ENCODE data around the gene CC2D2A.

CC2D2A gene

DNA sequence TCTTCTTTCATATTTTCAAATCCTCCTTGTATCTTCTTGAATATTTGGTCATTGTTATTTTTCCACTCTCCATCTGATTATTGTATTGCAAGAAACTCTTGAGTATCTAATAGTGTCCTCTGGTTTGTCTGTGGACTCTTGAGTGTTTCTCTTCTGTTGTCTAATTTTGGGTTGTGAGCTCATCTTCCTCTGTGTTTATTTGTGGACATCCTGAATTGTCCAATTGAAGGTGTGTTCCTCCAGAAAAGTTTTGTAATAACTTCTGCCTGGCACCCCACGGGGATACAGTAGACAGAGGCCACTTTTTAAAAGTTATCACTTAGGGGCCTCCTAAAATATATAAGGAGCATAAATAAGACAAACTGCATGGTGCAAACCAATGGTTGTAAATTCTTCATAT, 3.1 kb upstream of the CC2D2A start:
- no peak for DNase-seq (ENCODE audit: low spot score)

DNA sequence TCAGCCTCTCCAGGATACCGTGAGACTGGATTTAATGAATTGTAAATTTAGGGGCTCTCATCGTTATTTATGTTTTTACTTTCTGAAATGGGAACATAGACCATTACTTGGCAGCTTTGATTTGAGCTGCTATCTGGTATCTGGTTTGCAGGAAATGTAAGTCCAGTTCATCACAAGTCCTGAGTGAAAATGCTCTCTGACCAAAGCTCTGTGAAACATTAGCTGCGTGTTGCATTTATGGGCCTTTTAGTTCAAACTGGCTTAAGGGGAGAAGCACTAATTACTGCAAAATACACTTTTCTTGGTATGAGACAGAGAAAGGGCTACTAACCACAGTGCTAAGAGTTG, 420 bp downstream of the CC2D2A start:
- DNase-seq (ENCODE audit: low spot score), result no peak

DNA sequence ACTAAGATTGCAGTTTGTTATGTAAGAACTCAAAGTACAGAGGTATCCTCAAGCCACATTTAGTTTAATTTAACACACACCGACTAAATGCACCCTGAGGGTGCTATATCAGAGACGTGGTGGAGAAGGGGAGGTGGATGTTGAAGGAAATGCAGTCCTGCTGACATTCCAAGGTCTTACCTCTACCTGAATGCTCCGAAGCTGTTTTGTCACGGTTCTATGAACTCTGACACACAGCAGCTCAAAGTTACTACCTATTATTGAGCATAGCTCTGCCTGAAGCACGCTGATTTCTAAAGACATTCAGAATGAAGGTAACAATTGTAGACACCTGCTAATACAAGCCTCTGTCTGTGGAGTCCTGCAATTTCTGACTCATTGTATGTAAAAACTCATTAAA, 6.7 kb downstream of the CC2D2A start:
- no peak for DNase-seq (ENCODE audit: low spot score)

DNA sequence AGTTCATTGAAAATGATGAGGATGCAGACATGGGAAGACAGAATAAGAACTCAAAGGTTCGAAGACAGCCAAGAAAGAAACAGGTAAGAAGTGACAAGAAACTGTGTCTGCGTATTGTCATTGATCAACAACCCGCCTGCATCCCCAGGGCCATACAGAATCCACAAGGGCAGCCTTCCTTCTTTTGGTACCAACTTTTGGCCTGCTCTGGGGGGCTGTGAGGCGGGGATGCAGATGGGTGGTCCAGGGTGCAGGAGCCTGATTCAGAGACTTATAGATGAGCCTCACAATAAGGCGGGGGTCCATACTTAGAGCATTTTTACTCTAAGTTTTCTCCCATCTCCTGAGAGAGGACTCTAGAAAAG, 9.0 kb downstream of the CC2D2A start:
- no peak for DNase-seq (ENCODE audit: low spot score)

DNA sequence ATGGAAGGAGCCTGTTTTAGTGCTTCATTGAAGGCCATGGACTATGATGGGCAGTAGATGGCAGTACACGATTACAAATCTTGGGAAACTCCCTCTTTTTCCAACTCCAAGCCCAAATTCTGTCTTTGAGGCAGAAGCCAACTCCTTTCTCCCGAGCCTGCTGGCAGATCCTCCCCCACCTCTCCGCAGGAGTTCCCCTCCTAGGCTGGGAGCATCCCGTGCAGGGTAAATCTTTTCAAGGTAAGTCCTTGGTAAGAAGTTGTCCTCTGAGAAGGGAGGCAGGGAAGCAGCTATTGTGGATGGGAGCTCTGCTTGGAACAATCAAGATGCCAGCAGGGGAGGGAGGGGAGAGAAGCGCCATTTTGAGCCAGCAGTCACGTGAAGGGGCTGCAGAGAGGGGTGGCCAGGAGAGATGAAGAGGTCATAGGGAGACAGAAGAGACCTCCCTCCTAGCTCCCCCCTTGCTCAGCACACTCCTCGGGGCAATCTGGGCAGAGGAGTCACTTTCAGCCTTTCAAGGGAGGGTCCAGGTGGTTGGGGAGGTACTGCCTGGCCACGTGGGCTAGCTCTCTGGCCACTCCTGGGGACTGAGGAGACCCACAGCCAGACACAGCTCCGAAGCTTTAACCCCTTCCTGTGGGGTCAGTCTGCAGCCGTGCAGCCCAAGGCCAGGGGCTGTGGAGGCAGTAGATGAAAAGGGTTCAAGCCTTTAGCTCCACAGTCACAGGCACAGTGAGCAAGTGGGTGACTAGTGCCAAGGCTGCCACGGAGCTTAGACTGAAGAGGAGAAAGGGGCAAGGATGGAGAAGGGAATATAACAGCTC, 9.6 kb downstream of the CC2D2A start:
- DNase-seq (ENCODE audit: low spot score), result no peak

DNA sequence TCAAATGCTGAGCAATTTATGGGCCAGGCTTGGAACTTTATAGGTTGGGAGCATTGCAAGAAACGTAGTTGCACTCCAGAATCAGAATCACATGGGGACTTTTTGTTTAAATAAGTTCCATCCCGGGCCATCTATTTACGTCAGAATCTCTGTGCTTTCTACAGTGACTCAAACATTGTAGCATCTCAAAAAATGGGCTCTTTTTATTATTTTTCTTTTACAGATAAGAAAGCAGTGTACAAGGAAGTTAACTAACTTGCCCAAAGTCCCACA, 10.2 kb downstream of the CC2D2A start:
- DNase-seq (ENCODE audit: low spot score), result no peak

DNA sequence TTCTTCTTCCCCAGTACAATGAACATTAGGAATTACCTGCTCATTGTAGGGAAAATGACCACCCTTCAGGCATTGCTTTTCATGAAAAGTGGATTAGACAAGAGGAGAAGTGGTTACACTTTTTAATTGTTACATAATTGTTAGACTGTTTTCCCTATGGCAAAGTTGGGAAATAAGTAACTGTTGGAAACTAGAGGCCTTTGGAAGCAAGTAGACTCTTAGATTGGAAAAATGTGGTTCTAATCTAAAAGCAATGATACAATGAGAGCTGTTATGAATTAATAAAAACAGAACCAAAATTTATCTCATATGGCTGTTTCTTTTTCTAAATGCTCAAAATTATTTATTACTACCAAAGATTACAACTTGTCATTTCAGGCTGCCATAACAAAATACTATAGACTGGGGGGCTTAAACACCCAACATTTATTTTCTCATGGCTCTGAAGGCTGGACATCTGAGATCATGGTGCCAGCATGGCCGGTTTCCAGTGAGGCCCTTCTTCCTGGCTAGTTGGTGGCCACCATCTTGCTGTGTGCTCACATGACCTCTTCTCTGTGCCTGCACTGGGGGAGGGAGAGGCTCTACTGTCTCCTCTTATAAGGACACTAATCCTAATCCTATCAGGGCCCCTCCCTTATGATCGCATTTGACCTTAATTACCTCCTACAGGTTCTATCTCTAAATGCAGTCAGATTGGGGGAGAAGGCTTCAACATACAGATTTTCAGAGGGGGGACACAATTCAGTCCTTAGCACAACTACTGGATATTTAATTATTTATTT, 12.5 kb downstream of the CC2D2A start:
- DNase-seq (ENCODE audit: low spot score), result no peak

DNA sequence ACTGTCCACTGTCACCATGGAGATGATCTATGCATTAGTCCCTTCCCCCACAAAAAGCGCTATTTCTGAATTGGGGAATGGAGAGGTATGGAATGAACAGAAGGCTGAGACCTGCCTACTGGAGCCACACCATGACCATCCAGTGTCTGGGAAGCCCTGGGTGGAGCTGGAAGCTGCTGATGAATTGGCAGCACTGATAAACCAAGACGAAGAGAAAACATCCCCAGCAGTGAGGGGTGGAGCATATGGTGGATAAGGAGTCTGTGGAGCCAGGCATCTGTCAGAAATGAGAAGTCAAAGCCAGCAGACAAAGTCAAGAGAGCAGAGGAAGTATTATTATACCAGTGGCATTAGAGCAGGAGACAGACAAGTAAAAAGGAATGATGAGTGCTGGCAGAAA, 13.2 kb downstream of the CC2D2A start:
- no peak for DNase-seq (ENCODE audit: low spot score)

DNA sequence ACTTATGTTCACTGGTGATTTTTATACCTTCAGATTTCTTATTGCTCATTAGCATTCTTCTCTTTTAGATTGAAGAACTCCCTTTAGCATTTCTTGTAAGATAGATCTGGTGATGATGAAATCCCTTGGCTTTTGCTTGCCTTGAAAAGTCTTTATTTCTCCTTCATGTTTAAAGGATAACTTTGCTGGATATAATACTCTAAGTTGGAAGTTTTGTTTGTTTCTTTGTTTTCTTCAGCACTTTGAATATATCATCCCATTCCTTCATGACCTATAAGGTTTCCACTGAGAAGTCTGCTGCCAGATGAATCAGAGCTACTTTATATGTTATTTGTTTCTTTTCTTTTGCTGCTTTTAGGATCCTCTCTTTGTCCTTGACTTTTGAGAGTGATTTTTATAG, 18.5 kb downstream of the CC2D2A start:
- no peak for DNase-seq (ENCODE audit: low spot score)

DNA sequence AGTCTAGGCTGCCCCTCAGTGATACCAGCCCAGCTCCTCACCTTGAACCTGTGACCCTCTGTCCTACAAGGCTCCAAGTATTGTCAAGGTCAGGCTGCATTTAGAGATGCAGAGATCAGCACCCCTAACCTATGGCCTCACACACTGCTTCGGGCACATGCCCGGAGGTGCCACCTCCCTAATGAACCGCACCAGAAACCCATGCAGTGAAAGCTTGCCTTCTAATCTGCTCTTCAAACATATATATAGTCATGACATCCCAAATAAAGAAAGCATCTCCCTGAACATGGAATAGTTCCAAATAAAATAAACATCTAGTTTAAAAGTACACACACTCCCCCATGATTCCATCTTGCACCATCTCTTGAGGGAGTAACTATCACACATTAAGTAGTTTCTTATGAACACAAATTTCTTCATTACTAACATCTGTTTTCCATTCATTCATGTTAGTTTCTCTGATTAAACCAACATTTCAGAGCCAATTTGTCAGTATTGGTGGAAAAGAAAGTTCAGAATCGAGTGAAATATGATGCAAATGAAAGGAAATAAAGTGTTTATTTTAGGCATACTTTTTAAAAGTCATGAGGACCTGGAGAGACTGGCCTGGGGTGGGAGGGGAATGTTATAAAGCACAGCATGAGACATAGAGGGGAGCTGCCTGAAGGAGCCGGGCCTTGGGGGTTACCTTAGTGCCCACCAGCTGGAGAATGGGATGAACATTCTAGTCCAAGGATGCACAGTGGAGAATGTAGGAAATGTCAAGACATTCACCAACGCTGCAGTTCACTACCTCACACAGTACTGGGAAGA, 19.2 kb downstream of the CC2D2A start:
- no peak for DNase-seq (ENCODE audit: low spot score)

DNA sequence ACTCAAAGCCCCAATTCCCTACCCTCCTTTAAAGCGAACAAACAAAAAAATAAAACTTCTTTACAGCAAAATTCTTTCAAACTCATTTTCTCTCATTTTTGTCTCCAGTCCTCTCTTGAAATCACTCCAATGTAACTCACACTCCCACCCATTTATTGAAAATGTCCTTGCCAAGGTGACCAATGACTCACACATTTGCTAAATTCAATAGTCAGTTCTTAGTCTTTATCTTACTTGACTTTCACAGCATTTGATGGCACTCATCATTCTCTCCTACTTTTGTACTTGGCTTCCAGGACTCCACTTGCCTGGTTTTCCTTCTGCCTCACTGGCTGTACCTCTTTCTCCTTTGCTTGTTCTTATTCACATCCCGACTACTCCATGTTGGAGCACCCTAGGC, 19.9 kb downstream of the CC2D2A start:
- no peak for DNase-seq (ENCODE audit: low spot score)

DNA sequence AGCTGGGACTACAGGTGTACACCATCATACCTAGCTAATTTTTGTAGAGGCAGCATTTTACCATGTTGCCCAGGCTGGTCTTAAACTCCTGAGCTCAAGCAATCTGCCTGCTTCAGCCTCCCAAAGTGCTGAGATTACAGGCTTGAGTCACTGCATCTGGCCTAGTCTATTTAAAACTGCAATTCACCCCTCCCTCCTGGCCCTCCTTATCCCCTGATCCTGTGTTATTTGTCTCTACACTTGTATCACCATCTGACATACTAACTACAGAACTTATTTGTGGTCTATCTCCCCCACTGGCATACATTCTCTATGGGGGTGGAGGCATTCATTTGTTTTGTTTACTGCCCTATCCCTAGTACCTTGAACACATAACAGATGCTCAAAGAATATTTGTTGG, 23.7 kb downstream of the CC2D2A start:
- no peak for DNase-seq (ENCODE audit: low spot score)

DNA sequence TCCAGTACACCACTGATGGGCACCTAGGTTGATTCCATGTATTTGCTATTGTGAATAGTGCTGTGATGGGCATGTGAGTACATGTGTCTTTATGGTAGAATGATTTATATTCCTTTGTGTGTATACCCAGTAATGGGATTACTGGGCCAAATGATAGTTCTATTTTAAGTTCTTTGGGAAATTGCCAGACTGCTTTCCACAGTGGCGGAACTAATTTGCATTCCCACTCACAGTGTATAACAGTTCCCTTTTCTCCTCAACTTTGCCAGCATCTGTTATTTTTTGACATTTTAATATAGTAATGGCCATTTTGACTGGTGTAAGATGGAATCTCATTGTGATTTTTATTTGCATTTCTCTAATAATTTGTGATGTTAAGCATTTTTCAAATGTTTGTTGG, 25.9 kb downstream of the CC2D2A start:
- DNase-seq (ENCODE audit: low spot score), result no peak

DNA sequence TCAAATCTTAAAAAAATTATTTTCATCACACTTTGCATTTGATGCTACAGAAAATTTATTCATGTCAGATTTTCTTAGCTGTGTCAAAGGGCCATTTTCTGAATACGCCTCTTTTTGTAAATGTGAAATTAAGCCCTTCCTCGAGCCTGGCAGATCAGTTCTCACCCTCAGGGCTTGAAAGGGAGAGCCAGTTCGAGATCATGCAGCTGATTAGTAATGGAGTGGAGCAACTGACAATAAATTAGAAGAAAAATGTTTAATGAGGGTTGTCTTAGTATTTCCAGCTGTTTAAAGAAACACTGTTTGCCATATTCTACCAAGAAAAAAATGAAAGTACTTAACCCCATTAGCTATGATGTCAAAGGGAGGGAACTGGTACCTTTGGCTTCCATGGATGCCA, 28.7 kb downstream of the CC2D2A start:
- no peak for DNase-seq (ENCODE audit: low spot score)

DNA sequence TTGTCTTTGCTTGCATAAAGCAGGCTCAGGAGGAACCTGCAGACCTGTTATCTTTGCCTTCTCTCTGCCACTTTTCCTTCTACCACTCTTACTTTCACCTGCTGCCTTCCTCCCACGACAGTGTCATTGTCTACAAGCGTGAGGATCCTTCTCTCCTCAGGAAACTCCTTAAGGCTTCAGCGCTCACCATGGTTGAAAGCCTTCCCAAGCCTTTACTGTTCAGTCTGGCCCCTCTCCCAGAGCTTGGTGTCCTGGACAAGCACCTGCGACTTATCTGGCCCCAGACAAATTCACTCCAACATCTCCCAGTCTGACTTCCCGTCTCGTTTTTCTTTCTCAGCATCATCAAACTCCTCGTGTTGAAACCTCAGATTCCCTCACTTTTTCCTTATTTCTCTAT, 31.0 kb downstream of the CC2D2A start:
- no peak for DNase-seq (ENCODE audit: low spot score)

DNA sequence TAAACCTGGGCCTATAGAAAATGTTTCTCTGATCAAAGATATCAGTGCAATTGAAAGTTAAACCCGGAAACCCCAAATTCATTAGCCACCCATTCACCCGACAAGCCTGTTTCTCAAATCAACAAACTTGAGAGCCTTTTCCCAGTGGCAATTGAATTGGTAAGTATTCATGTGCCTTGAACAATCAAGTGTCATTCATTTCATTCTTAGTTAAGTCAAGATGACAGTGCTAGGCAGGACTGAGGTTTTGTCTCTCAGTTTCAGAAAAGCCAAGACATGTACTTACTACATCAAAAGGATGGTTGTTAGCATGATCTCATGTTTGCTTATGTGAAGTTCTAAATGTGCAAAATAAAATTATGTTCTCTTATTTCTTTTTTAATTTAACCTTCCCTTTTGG, 32.3 kb downstream of the CC2D2A start:
- DNase-seq (ENCODE audit: low spot score), result no peak

DNA sequence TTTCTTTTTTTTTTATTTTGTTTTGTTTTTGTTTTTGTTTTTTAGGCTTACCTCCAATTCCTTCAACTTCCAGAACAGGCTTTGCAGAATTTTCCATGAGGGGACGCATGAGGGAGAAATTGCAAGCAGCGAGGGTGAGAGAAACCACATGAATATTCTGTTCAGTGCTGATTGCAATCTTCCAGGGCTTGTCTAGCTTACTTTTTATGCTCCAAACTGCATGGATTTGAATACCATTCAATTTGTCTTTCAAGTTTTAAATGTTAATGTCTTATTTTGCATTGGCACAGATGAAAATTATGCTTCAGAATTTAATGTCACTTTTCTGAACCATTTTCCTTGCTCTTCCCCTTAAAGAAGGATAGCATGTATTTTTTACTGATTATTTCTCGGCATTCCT, 32.7 kb downstream of the CC2D2A start:
- DNase-seq (ENCODE audit: low spot score), result no peak

DNA sequence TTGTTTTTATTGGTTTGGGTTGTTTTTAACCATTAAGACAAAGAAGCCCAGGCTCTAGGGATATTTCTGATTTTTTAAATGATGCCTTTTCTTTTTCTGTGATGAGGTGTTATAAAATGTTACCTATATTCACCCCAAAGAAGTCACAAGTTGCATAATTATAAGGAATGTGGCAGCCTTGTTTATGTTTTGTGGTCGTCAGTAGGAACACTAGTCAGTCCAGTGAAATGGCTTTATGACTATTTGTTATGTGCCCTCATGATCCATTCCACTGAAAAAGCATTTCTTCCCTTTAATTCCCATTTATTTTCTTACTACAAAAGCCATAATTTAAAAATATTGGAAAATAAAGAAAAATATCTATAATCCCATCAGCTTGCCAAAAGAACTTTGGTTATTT, 34.4 kb downstream of the CC2D2A start:
- no peak for DNase-seq (ENCODE audit: low spot score)

DNA sequence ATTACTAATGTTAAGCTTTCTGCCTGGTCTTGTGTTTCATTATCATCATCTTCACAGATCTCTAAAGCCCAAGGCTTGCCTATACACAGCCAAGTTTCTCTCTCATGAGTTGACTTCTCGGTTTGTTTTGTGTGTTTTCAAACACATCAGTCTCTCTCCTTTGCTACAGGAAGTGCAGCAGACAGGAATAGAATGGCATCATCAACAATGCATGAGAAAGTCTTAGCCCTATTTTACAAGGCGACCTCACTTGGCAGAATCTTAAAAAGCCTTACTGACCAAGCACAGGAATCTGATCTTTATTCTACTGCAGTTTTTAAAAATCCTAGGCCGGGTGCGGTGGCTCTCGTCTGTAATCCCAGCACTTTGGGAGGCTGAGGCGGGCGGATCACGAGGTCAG, 36.8 kb downstream of the CC2D2A start:
- DNase-seq (ENCODE audit: low spot score), result no peak

DNA sequence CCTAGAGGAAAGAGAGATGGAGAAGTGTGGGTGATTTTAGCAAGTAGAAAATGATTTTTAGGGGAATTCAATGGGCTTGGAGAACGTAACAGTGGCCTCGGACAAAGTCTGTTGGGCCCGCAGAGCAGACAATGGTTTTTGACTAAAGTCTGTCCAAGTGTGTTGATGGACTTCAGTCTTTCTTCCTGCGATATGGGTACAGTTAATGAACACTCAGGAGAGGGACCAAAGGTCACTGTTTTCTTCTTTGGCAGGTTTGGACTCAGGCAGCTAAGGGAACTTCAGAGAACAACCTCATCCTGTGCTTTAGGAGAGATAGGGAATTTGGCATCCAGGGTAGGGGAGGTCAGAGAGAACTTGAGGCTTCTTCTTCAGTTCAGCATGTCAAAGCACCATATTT, 38.0 kb downstream of the CC2D2A start:
- DNase-seq (ENCODE audit: low spot score), result no peak

DNA sequence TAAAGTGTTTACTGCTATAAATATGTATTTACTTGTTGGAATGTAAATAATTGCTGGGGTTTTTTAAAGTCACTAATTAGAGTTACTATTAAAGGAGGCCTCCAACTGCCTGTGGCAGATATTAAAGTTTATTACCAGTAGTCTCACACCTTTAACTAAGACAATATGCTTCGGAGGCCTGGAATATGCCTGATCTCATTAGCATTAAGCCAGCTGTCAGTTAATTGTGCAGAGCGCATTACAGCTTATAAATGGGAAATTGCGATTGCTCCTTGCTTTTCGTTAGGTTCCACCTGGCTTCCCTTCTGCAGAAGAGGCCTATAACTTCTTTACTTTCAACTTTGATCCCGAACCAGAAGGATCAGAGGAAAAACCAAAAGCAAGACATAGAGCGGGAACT, 41.3 kb downstream of the CC2D2A start:
- no peak for DNase-seq (ENCODE audit: low spot score)

DNA sequence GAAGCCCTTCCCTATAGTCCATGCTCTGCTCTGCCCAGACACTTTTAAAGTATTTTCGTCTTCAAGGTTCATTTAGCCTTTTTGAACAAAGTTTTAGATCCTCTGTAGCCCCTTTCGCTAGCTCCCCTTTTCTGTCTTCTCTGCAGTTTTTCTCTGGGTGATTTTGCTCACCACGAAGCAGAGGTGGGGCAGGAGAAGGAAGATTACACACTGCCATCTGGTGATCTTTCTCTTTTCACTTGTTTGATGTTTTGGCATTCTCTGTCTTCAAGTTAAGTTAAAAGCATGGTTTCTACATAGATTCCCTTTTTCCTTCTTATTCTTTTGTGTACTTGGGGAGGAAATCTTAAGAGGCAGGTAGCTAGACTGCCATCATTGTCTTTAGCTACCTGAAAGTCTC, 43.9 kb downstream of the CC2D2A start:
- no peak for DNase-seq (ENCODE audit: low spot score)

DNA sequence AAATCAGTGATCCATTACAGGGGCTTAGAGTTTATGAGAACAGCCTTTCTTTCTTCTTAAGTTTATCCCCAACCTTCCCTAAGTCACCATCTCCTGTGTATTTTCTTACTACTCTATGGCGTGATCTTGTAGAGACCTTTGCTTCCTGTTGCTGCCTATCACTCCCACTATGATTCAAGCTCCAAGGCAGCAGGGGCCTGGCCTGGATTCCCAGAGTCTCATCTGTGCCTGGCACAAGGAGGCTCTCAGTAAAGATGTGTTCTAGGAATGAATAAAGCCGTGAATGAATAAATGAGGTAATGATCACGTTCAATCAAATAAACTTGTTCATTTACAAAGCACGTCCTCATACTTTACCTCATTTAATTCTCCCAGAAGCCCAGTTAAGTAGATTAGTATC, 45.4 kb downstream of the CC2D2A start:
- no peak for DNase-seq (ENCODE audit: low spot score)
